Karpas-422 (cell line): ENCODE measurements around the gene CTCFL. TPM values are rescaled to one million over a fixed set of nuclear protein-coding genes. Genes with fewer than 3 reads are reported as not detected.

Experiments
- DNase-seq: peaks from one replicate; pipeline ENCODE4 v3.0.0-alpha.2; 2015
- H2AFZ ChIP-seq: fragments of 200-600 bp; sonication (generic); 2 replicates; pipeline ENCODE4 v1.6.1; 2014; ENCODE audit warnings: antibody characterized with exemption, low read length, mixed read lengths
- H3K27ac ChIP-seq: fragments of 200-600 bp; sonication (generic); 2 replicates; pipeline ENCODE4 v1.5.1; 2014; ENCODE audit warnings: mild to moderate bottlenecking, low read length, moderate library complexity
- H3K27me3 ChIP-seq: fragments of 200-600 bp; sonication (generic); 2 replicates; pipeline ENCODE4 v1.6.1; 2014; ENCODE audit warnings: low read length, mixed read lengths
- H3K36me3 ChIP-seq: fragments of 200-600 bp; sonication (generic); 2 replicates; pipeline ENCODE4 v1.6.1; 2014; ENCODE audit warnings: low read length, mixed read lengths; ENCODE audit not compliant: insufficient read depth
- H3K4me1 ChIP-seq: fragments of 200-600 bp; sonication (generic); 2 replicates; pipeline ENCODE4 v1.6.1; 2014; ENCODE audit warnings: mild to moderate bottlenecking, low read length, mixed read lengths
- H3K4me2 ChIP-seq: fragments of 200-600 bp; sonication (generic); 2 replicates; pipeline ENCODE4 v1.6.1; 2014; ENCODE audit warnings: low read length, low read depth, mild to moderate bottlenecking; ENCODE audit not compliant: poor library complexity, severe bottlenecking
- H3K4me3 ChIP-seq: fragments of 200-600 bp; sonication (generic); 2 replicates; pipeline ENCODE4 v1.5.1; 2014; ENCODE audit warnings: mild to moderate bottlenecking, antibody characterized with exemption, low read length, mixed read lengths
- H3K79me2 ChIP-seq: fragments of 200-600 bp; sonication (generic); 2 replicates; pipeline ENCODE4 v1.6.1; 2014; ENCODE audit warnings: mild to moderate bottlenecking, low read length, mixed read lengths
- H3K9ac ChIP-seq: fragments of 200-600 bp; sonication (generic); 2 replicates; pipeline ENCODE4 v1.6.0; 2014; ENCODE audit warnings: low read length
- H3K9me2 ChIP-seq: fragments of 200-600 bp; sonication (generic), shearing (Covaris generic); replicated peaks from 2 replicates; pipeline ENCODE4 v1.6.0; 2014; ENCODE audit warnings: mild to moderate bottlenecking, low read length, moderate library complexity; ENCODE audit not compliant: insufficient read depth
- H3K9me3 ChIP-seq: fragments of 300-700, 200-600 bp; sonication (generic); 2 replicates; pipeline ENCODE4 v1.6.1; 2014; ENCODE audit warnings: low read length, mixed read lengths
- H4K20me1 ChIP-seq: fragments of 200-600 bp; sonication (generic); 2 replicates; pipeline ENCODE4 v1.6.1; 2014; ENCODE audit warnings: mild to moderate bottlenecking, antibody characterized with exemption, low read length, low read depth; ENCODE audit not compliant: insufficient read depth
- total RNA-seq: library from RNA; depleted of rRNA; stranded (reverse); fragments of >200 nt; shearing (Covaris generic); gene quantifications from 2 replicates; pipeline ENCODE4 v1.2.3, GENCODE V29; 2014; ENCODE audit warnings: low replicate concordance

The CTCFL gene
- total RNA-seq, 1 experiment from 2014 or later, result not detected

GRCh38 chr20:57483287-57484050 is 41.5 kb downstream of the CTCFL start:
- H3K27me3 ChIP-seq, result no peaks in the 10 kb centered on the region
- no peak overlapping the region for H2AFZ ChIP-seq
- peak; percentile 95 for DNase-seq
- no peaks in the 10 kb centered on the region for H4K20me1 ChIP-seq
- H3K4me2 ChIP-seq, result peak overlapping the region; percentile 88
- H3K4me1 ChIP-seq, result peaks cover 59% of the 10 kb centered on the region
- H3K9me3 ChIP-seq, result peaks cover 13% of the 10 kb centered on the region
- no peaks in the 10 kb centered on the region for H3K9me2 ChIP-seq
- H3K79me2 ChIP-seq, result peaks cover 46% of the 10 kb centered on the region
- H3K36me3 ChIP-seq, result peaks cover 45% of the 10 kb centered on the region
- peak overlapping the region; percentile 68 for H3K4me3 ChIP-seq
- H3K27ac ChIP-seq, result peak overlapping the region; percentile 100
- peak overlapping the region; percentile 99 for H3K9ac ChIP-seq

- Histone ChIP-seq H3K27me3 (no peaks in the 10 kb centered on the region), H3K4me3 (peak overlapping the region; percentile 68), H3K9me3 (peaks cover 13% of the 10 kb centered on the region), H4K20me1 (no peaks in the 10 kb centered on the region), H3K4me2 (peak overlapping the region; percentile 88), H3K9ac (peak overlapping the region; percentile 99), H3K9me2 (no peaks in the 10 kb centered on the region), H3K79me2 (peaks cover 41% of the 10 kb centered on the region), H3K36me3 (peaks cover 39% of the 10 kb centered on the region), H3K27ac (peak overlapping the region; percentile 100), H2AFZ (no peak overlapping the region), H3K4me1 (peaks cover 66% of the 10 kb centered on the region)
- no peak for DNase-seq
Observed at GRCh38 chr20:57482796-57483195, 42.1 kb downstream of the CTCFL start.

DNA sequence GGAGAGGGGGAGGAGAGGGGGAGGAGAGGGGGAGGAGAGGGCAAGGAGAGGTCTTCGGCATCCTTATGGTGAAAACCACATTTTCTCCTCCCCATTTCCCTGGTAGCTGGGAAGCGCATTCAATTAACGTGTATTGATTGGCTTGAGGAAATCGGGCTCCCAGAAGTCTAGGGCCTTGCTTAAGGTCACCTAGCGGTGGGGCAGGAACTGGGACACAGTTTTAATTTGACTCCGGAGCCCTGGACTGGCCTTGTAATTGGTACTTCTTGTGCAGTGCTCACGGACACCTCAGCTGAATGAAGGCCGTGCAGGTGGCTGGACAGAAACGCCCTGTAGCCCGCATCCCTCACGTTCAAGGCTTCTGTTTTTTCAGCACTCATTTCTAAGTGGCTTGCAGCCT is 42.8 kb downstream of the CTCFL start:
- peak overlapping the region; percentile 100 for H3K27ac ChIP-seq
- H3K4me3 ChIP-seq, result peak overlapping the region; percentile 68
- H3K4me1 ChIP-seq, result peaks cover 73% of the 10 kb centered on the region
- H2AFZ ChIP-seq, result no peak overlapping the region
- peaks cover 13% of the 10 kb centered on the region for H3K9me3 ChIP-seq
- H3K9ac ChIP-seq, result peak overlapping the region; percentile 99
- H3K79me2 ChIP-seq, result peaks cover 35% of the 10 kb centered on the region
- no peaks in the 10 kb centered on the region for H4K20me1 ChIP-seq
- peak overlapping the region; percentile 88 for H3K4me2 ChIP-seq
- H3K9me2 ChIP-seq, result no peaks in the 10 kb centered on the region
- peak; percentile 88 for DNase-seq
- no peaks in the 10 kb centered on the region for H3K27me3 ChIP-seq
- peaks cover 34% of the 10 kb centered on the region for H3K36me3 ChIP-seq

GRCh38 chr20:57481281-57481711 is 43.6 kb downstream of the CTCFL start:
- Histone ChIP-seq H3K36me3 (peaks cover 25% of the 10 kb centered on the region), H3K9me3 (peaks cover 13% of the 10 kb centered on the region), H3K4me3 (peak overlapping the region; percentile 69), H3K9me2 (no peaks in the 10 kb centered on the region), H4K20me1 (no peaks in the 10 kb centered on the region), H2AFZ (no peak overlapping the region), H3K27me3 (no peaks in the 10 kb centered on the region), H3K4me1 (peaks cover 81% of the 10 kb centered on the region), H3K79me2 (peaks cover 26% of the 10 kb centered on the region), H3K9ac (peak overlapping the region; percentile 99), H3K4me2 (peak overlapping the region; percentile 88), H3K27ac (peak overlapping the region; percentile 100)
- peak; percentile 95 for DNase-seq

DNA sequence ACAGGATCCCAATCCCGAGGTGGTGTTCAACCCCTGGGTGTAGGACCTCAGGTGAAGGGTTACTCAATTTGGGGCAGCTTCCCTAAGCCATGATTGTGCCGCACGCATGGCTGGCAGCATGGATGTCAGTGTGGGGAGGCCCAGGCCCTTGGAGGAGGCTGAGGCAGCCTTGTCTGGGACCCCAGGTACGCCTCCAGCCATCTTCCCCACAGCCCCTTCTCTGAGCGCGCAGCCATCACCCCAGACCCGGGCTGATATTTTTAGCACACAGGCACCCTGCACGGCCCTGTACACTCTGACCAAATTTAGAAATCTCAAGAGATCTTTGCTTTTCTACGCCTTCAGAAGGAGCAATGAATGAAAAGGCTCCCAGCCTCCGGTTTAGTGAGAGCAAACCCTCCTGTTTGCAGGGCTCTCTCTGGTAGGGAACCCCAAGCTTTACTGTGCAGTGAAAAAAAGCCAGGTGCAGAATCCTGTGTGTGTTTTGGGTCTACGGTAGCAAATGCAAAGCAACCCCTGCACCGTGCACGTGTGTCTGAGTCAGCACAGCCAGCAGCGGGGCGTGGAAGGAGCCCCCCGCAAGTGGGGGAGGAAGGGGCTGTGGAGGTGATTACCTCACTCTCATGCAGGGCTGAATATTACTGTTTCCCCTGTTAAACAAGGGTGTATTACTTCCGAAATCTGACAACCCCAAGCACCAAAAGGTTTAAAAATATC is 44.3 kb downstream of the CTCFL start:
- peak; percentile 99 for DNase-seq

GRCh38 chr20:57479196-57479595 is 45.7 kb downstream of the CTCFL start:
- no peak for DNase-seq
- Histone ChIP-seq H3K27ac (peak overlapping the region; percentile 100), H3K27me3 (no peaks in the 10 kb centered on the region), H3K9me3 (peaks cover 3% of the 10 kb centered on the region), H3K9me2 (no peaks in the 10 kb centered on the region), H3K4me1 (peaks cover 99% of the 10 kb centered on the region), H3K4me2 (peak overlapping the region; percentile 78), H4K20me1 (no peaks in the 10 kb centered on the region), H3K36me3 (peaks cover 7% of the 10 kb centered on the region), H3K4me3 (no peak overlapping the region), H2AFZ (no peak overlapping the region), H3K79me2 (peaks cover 9% of the 10 kb centered on the region), H3K9ac (peak overlapping the region; percentile 88)

More for the DNA sequence above, 44.3 kb downstream of the CTCFL start:
- Histone ChIP-seq H3K27me3 (no peaks in the 10 kb centered on the region), H3K9me3 (peaks cover 9% of the 10 kb centered on the region), H3K36me3 (peaks cover 18% of the 10 kb centered on the region), H3K4me2 (peak overlapping the region; percentile 88), H4K20me1 (no peaks in the 10 kb centered on the region), H3K9me2 (no peaks in the 10 kb centered on the region), H3K27ac (peak overlapping the region; percentile 100), H3K4me1 (peaks cover 88% of the 10 kb centered on the region), H3K4me3 (peak overlapping the region; percentile 69), H2AFZ (no peak overlapping the region), H3K79me2 (peaks cover 19% of the 10 kb centered on the region), H3K9ac (peak overlapping the region; percentile 99)

- no peaks in the 10 kb centered on the region for H3K79me2 ChIP-seq
- peak overlapping the region; percentile 47 for H3K4me2 ChIP-seq
- no peaks in the 10 kb centered on the region for H3K9me3 ChIP-seq
- H2AFZ ChIP-seq, result no peak overlapping the region
- no peak overlapping the region for H3K4me3 ChIP-seq
- no peaks in the 10 kb centered on the region for H3K36me3 ChIP-seq
- H3K4me1 ChIP-seq, result peaks cover 99% of the 10 kb centered on the region
- DNase-seq, result peak; percentile 57
- no peaks in the 10 kb centered on the region for H3K27me3 ChIP-seq
- no peaks in the 10 kb centered on the region for H3K9me2 ChIP-seq
- H4K20me1 ChIP-seq, result no peaks in the 10 kb centered on the region
- H3K27ac ChIP-seq, result peak overlapping the region; percentile 100
- peak overlapping the region; percentile 88 for H3K9ac ChIP-seq
Observed at GRCh38 chr20:57478176-57478575, 46.8 kb downstream of the CTCFL start.
